K562 (cell line): Measurements from ENCODE around the gene VILL. TPM values are rescaled to one million over a fixed set of nuclear protein-coding genes. Genes with fewer than 3 reads are reported as not detected.

Source experiments
- BRCA1 ChIP-seq, 2 experiments: fragments of 450-650 bp in 1 of 2; sonication (generic) in 1 of 2; formaldehyde crosslinking in 1 of 2; IDR thresholded peaks; 2 replicates each; pipeline versions ENCODE4 v1.5.0 to v1.6.1; 2017 to 2020; ENCODE audit warnings: mild to moderate bottlenecking in 1 of 2, missing genetic modification reagents in 1 of 2
- CHD2 ChIP-seq: IDR thresholded peaks from 2 replicates; pipeline ENCODE4 v1.6.1; 2011; ENCODE audit warnings: low read depth, low read length
- CXXC5 ChIP-seq: fragments of 250-450 bp; sonication (Bioruptor Pico); IDR thresholded peaks from 2 replicates; pipeline ENCODE4 v1.8.0; 2022; ENCODE audit warnings: inconsistent platforms, mild to moderate bottlenecking, moderate library complexity
- EP300 ChIP-seq: IDR thresholded peaks from 2 replicates; pipeline ENCODE4 v1.6.1; 2012; ENCODE audit warnings: low read length, improper control_type of control experiment
- ESRRB ChIP-seq: fragments of 250-450 bp; sonication (Bioruptor Pico); IDR thresholded peaks from 2 replicates; pipeline ENCODE4 v1.5.0; 2020; ENCODE audit warnings: mild to moderate bottlenecking, moderate library complexity, borderline replicate concordance
- ETV5 ChIP-seq: sonication (generic); formaldehyde crosslinking; IDR thresholded peaks from 2 replicates; pipeline ENCODE4 v1.4.0; 2020; ENCODE audit warnings: low read depth, mild to moderate bottlenecking, missing genetic modification reagents
- JUND ChIP-seq, 2 experiments: IDR thresholded peaks; 2 replicates in 1 of 2; 3 replicates in 1 of 2; pipeline ENCODE4 v1.6.1; 2011; ENCODE audit warnings: borderline replicate concordance in 2 of 2, low read depth in 2 of 2, low read length in 2 of 2, improper control_type of control experiment in 1 of 2, missing biosample characterization in 1 of 2, missing genetic modification characterization in 1 of 2, missing genetic modification reagents in 1 of 2
- NCOR1 ChIP-seq: fragments of 450-650 bp; IDR thresholded peaks from 2 replicates; pipeline ENCODE4 v1.6.1; 2016; ENCODE audit warnings: mild to moderate bottlenecking, moderate library complexity
- NR2C2 ChIP-seq, 2 experiments: fragments of 200-800 bp in 1 of 2; sonication (Bioruptor generic) in 1 of 2; sonication (generic) in 1 of 2; formaldehyde crosslinking in 1 of 2; IDR thresholded peaks; 2 replicates each; pipeline versions ENCODE4 v1.6.1 to v1.8.0; 2016 to 2022; ENCODE audit warnings: mild to moderate bottlenecking in 1 of 2, missing compliant biosample characterization in 1 of 2, missing genetic modification characterization in 1 of 2, missing genetic modification reagents in 1 of 2
- SNIP1 ChIP-seq: fragments of 450-650 bp; IDR thresholded peaks from 2 replicates; pipeline ENCODE4 v1.7.1; 2017; ENCODE audit warnings: low read depth, mild to moderate bottlenecking
- ZNF121 ChIP-seq: sonication (generic); formaldehyde crosslinking; conservative IDR thresholded peaks from 2 replicates; pipeline ENCODE4 v1.8.0; 2022; ENCODE audit warnings: missing genetic modification reagents
- ZNF347 ChIP-seq: fragments of 450-650 bp; formaldehyde crosslinking; IDR thresholded peaks from 2 replicates; pipeline ENCODE4 v1.4.0; 2020; ENCODE audit warnings: low read depth, mild to moderate bottlenecking, moderate library complexity
- ZNF584 ChIP-seq: fragments of 200-800 bp; sonication (Bioruptor generic); IDR thresholded peaks from 2 replicates; pipeline ENCODE4 v1.6.1; 2016; ENCODE audit warnings: low read depth, mild to moderate bottlenecking, missing genetic modification characterization, missing compliant biosample characterization
- ZSCAN29 ChIP-seq: fragments of 450-650 bp; IDR thresholded peaks from 2 replicates; pipeline ENCODE4 v1.6.1; 2017
- polyA plus RNA-seq, 8 experiments: library from polyadenylated mRNA; depleted of rRNA in 4 of 8; stranded (reverse) in 5 of 8; unstranded in 3 of 8; fragments of >200 nt; fragmentation: Nextera tagmentation in 2 of 8; fragmentation: Illumina TruSeq in 1 of 8; extraction: Ambion mirVana in 2 of 8; extraction: Trizol in 1 of 8; gene quantifications; 2 replicates each; pipeline versions ENCODE4 v1.2.1 to v1.2.3, GENCODE V29; 2011 to 2014; ENCODE audit warnings: inconsistent platforms in 1 of 8, missing spikeins in 1 of 8
- total RNA-seq, 7 experiments: library from RNA; depleted of rRNA in 6 of 7; stranded (reverse); fragments of >200 nt in 6 of 7; fragmentation: Illumina TruSeq in 2 of 7; extraction: Trizol in 2 of 7; gene quantifications; 2 replicates each; pipeline versions ENCODE4 v1.2.1 to v1.2.3, GENCODE V29; 2011 to 2021; ENCODE audit warnings: low replicate concordance in 1 of 7
- TF ChIP-seq, protein P1 (sequence below): fragments of 250-450 bp; sonication (Bioruptor Pico); IDR thresholded peaks from 2 replicates; pipeline ENCODE4 v1.9.0; 2021; ENCODE audit warnings: mild to moderate bottlenecking
- TF ChIP-seq, protein P2 (sequence below), 2 experiments: IDR thresholded peaks in 1 of 2; conservative IDR thresholded peaks in 1 of 2; 2 replicates each; pipeline ENCODE4 v1.6.1; 2016; ENCODE audit warnings: low read depth in 2 of 2, mild to moderate bottlenecking in 1 of 2, missing compliant biosample characterization in 1 of 2, missing genetic modification characterization in 1 of 2, moderate library complexity in 1 of 2
- TF ChIP-seq, protein P3 (sequence below): fragments of 200-400 bp; formaldehyde crosslinking; IDR thresholded peaks from 2 replicates; pipeline ENCODE4 v1.6.1; 2017; ENCODE audit warnings: mild to moderate bottlenecking, low read depth, low read length, moderate library complexity
- TF ChIP-seq, protein P4 (sequence below): fragments of 250-450 bp; sonication (Bioruptor Pico); IDR thresholded peaks from 2 replicates; pipeline ENCODE4 v1.5.0; 2020; ENCODE audit warnings: mild to moderate bottlenecking, borderline replicate concordance

VILL gene
- total and polyA plus RNA-seq, 9 of the 15 experiments (the other 6 are each of a cell fraction or from before 2014, with no cell fraction given) = 0.11 to 16.0 (median 8.8) TPM

DNA sequence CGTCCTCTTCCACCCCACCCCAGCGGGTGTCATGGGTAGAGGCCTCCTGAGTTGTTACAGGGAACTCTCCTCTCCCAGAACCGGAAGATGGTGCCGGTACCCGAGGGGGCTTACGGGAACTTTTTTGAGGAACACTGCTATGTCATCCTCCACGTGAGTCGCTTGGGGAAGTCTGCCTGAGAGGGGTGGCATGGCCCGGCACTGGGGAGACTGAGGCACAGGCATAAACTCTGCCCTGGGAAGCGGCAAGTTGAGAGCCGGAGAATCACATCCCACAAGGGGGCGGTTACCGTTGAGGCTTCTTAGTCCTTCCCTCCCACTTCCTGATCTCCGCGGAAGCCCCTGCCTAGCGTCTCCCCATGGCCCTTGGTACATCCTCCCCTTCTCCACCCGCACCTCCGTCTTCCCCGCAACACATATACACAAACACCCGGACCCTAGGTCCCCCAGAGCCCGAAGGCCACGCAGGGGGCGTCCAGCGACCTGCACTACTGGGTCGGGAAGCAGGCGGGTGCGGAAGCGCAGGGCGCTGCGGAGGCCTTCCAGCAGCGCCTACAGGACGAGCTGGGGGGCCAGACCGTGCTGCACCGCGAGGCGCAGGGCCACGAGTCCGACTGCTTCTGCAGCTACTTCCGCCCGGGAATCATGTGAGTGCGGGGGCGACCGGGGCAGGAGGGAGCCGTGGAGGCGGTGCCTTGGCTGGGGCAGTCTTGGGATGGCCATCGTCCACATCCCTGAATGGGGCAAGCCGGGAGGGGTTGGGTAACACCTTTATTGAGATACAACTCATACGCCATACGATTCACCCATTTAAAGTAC, 3.4 kb downstream of the VILL start (continued):
- TF ChIP-seq SNIP1 (no peak), ESRRB (CRISPR knock-in tag) (peak; percentile 81; the same call in 1 of the 2 replicates), ZNF347 (CRISPR knock-in tag) (no peak), ZNF121 (CRISPR knock-in tag) (0 out of 2 replicates have a peak, but pooled peaks have one; percentile 11), ETV5 (CRISPR knock-in tag) (peak; percentile 96), CXXC5 (peak; percentile 92), EP300 (peak; percentile 59), JUND (IDR thresholded peaks at IDR 0.05; ENCODE audit: borderline replicate concordance, low read depth, low read length) (peak; percentile 46; the same call in 1 of the 2 replicates), JUND (tag; IDR thresholded peaks at IDR 0.05; ENCODE audit: borderline replicate concordance, low read depth, low read length) (peak; percentile 60; the same call in 2 of the 3 replicates), ZNF584 (CRISPR knock-in tag) (peak; percentile 57; the same call in 1 of the 2 replicates), BRCA1 (IDR thresholded peaks at IDR 0.05) (no peak), BRCA1 (CRISPR knock-in tag; IDR thresholded peaks at IDR 0.05) (no peak), NR2C2 (CRISPR knock-in tag; IDR thresholded peaks at IDR 0.05) (peak; percentile 87), NR2C2 (tag; IDR thresholded peaks at IDR 0.05) (peak; percentile 78), CHD2 (no peak), NCOR1 (no peak), ZSCAN29 (0 out of 2 replicates have a peak, but pooled peaks have one; percentile 42)
- TF ChIP-seq, protein P1, sequence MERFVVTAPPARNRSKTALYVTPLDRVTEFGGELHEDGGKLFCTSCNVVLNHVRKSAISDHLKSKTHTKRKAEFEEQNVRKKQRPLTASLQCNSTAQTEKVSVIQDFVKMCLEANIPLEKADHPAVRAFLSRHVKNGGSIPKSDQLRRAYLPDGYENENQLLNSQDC (CRISPR knock-in tag) = no peak
- TF ChIP-seq, protein P2, sequence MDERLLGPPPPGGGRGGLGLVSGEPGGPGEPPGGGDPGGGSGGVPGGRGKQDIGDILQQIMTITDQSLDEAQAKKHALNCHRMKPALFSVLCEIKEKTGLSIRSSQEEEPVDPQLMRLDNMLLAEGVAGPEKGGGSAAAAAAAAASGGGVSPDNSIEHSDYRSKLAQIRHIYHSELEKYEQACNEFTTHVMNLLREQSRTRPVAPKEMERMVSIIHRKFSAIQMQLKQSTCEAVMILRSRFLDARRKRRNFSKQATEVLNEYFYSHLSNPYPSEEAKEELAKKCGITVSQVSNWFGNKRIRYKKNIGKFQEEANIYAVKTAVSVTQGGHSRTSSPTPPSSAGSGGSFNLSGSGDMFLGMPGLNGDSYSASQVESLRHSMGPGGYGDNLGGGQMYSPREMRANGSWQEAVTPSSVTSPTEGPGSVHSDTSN (CRISPR knock-in tag; IDR thresholded peaks at IDR 0.05; ENCODE audit: low read depth) = no peak
- TF ChIP-seq, protein P2 (tag; conservative IDR thresholded peaks at IDR 0.05; ENCODE audit: low read depth) = no peak
- TF ChIP-seq, protein P3, sequence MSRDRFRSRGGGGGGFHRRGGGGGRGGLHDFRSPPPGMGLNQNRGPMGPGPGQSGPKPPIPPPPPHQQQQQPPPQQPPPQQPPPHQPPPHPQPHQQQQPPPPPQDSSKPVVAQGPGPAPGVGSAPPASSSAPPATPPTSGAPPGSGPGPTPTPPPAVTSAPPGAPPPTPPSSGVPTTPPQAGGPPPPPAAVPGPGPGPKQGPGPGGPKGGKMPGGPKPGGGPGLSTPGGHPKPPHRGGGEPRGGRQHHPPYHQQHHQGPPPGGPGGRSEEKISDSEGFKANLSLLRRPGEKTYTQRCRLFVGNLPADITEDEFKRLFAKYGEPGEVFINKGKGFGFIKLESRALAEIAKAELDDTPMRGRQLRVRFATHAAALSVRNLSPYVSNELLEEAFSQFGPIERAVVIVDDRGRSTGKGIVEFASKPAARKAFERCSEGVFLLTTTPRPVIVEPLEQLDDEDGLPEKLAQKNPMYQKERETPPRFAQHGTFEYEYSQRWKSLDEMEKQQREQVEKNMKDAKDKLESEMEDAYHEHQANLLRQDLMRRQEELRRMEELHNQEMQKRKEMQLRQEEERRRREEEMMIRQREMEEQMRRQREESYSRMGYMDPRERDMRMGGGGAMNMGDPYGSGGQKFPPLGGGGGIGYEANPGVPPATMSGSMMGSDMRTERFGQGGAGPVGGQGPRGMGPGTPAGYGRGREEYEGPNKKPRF = no peak
- TF ChIP-seq, protein P4, sequence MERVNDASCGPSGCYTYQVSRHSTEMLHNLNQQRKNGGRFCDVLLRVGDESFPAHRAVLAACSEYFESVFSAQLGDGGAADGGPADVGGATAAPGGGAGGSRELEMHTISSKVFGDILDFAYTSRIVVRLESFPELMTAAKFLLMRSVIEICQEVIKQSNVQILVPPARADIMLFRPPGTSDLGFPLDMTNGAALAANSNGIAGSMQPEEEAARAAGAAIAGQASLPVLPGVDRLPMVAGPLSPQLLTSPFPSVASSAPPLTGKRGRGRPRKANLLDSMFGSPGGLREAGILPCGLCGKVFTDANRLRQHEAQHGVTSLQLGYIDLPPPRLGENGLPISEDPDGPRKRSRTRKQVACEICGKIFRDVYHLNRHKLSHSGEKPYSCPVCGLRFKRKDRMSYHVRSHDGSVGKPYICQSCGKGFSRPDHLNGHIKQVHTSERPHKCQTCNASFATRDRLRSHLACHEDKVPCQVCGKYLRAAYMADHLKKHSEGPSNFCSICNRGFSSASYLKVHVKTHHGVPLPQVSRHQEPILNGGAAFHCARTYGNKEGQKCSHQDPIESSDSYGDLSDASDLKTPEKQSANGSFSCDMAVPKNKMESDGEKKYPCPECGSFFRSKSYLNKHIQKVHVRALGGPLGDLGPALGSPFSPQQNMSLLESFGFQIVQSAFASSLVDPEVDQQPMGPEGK (CRISPR knock-in tag) = peak; percentile 70
